PC-3 (cell line): ENCODE results near the gene SEMA3C. TPM values are rescaled to one million over a fixed set of nuclear protein-coding genes. Genes with fewer than 3 reads are reported as not detected.
A peak's percentile ranks its signal among the peaks of the same experiment; 100 is the strongest.

ENCODE experiments used
- ATAC-seq: fragments of 200-7000 bp; cut with Tn5 transposase; 2 replicates; pipeline ENCODE4 v1.9.1; 2020; ENCODE audit warnings: mild to moderate bottlenecking, moderate library complexity
- BruUV-seq: library from RNA; stranded (reverse); fragments of 400-500 nt; replicated peaks from 2 replicates; lab custom pipeline; 2021; lab: Mats Ljungman, UMichigan
- CTCF ChIA-PET: fragments of 300-600 bp; sonication (Branson Sonifier 250); formaldehyde crosslinking; loops from one replicate; lab custom pipeline; 2022; ENCODE audit warnings: antibody characterized with exemption; lab: Charles Lee
- POLR2A ChIA-PET: fragments of 300-600 bp; sonication (Branson Sonifier 250); formaldehyde crosslinking; loops from one replicate; lab custom pipeline; 2022; ENCODE audit warnings: antibody characterized with exemption; ENCODE audit not compliant: unreplicated experiment; lab: Charles Lee
- DNase-seq: peaks from one replicate; pipeline ENCODE4 v3.0.0-alpha.2; 2015
- H2AFZ ChIP-seq: fragments of 300-600 bp; sonication (generic); 2 replicates; pipeline ENCODE4 v1.6.0; 2016; ENCODE audit warnings: antibody characterized with exemption, low read length
- H3F3A ChIP-seq: fragments of 300-600 bp; sonication (generic); one replicate; pipeline ENCODE4 v1.6.0; 2017; ENCODE audit warnings: antibody characterized with exemption, low read length, control low read depth, mild to moderate bottlenecking; ENCODE audit not compliant: unreplicated experiment
- H3K27ac ChIP-seq: fragments of 300-600 bp; sonication (generic); 2 replicates; pipeline ENCODE4 v1.5.1; 2016; ENCODE audit warnings: mild to moderate bottlenecking, low read length
- H3K27me3 ChIP-seq: fragments of 300-600 bp; sonication (generic); 2 replicates; pipeline ENCODE4 v1.6.1; 2016; ENCODE audit warnings: low read length, mixed read lengths
- H3K36me3 ChIP-seq: fragments of 300-600 bp; sonication (generic); 2 replicates; pipeline ENCODE4 v1.6.1; 2016; ENCODE audit warnings: low read depth, mixed run types, low read length, mixed read lengths
- H3K4me1 ChIP-seq: fragments of 300-600 bp; sonication (generic); 2 replicates; pipeline ENCODE4 v1.5.1; 2016; ENCODE audit warnings: low read length; ENCODE audit not compliant: insufficient read depth
- H3K4me2 ChIP-seq: fragments of 300-600 bp; sonication (generic); 2 replicates; pipeline ENCODE4 v1.6.0; 2016; ENCODE audit warnings: low read length
- H3K4me3 ChIP-seq: fragments of 300-600 bp; sonication (generic); 2 replicates; pipeline ENCODE4 v1.5.1; 2016; ENCODE audit warnings: mild to moderate bottlenecking, low read length, mixed read lengths
- H3K79me2 ChIP-seq: fragments of 300-600 bp; sonication (generic); 2 replicates; pipeline ENCODE4 v1.6.1; 2017; ENCODE audit warnings: low read length, mixed read lengths
- H3K9ac ChIP-seq: fragments of 300-600 bp; sonication (generic); 2 replicates; pipeline ENCODE4 v1.6.0; 2016; ENCODE audit warnings: mild to moderate bottlenecking, low read length
- H3K9me2 ChIP-seq: fragments of 300-600 bp; sonication (generic); replicated peaks from 2 replicates; pipeline ENCODE4 v1.6.1; 2016; ENCODE audit warnings: mixed run types, low read length, mixed read lengths
- H3K9me3 ChIP-seq: fragments of 300-600 bp; sonication (generic); 2 replicates; pipeline ENCODE4 v1.6.1; 2016; ENCODE audit warnings: low read length, mixed read lengths
- H4K20me1 ChIP-seq: fragments of 300-600 bp; sonication (generic); 2 replicates; pipeline ENCODE4 v1.6.1; 2016; ENCODE audit warnings: low read length, mixed read lengths
- EZH2 ChIP-seq: fragments of 300-600 bp; sonication (generic); IDR thresholded peaks from one replicate; pipeline ENCODE4 v1.6.1; 2017; ENCODE audit warnings: antibody characterized with exemption, mild to moderate bottlenecking, low read length; ENCODE audit not compliant: unreplicated experiment
- EZH2phosphoT487 ChIP-seq: fragments of 300-600 bp; sonication (generic); IDR thresholded peaks from 2 replicates; pipeline ENCODE4 v1.6.1; 2018; ENCODE audit warnings: mild to moderate bottlenecking, antibody characterized with exemption, low read length, borderline replicate concordance
- intact Hi-C: fragments of 100-400 bp; cut with micrococcal nuclease; formaldehyde crosslinking; loops from 2 replicates; pipeline ENCODE4 v1.9.0; 2023
- total RNA-seq: library from RNA; depleted of rRNA; stranded (reverse); fragments of >200 nt; gene quantifications from 2 replicates; pipeline ENCODE4 v1.2.3, GENCODE V29; 2014
- TF ChIP-seq, protein P1 (sequence below): fragments of 300-600 bp; sonication (generic); conservative IDR thresholded peaks from 2 replicates; pipeline ENCODE4 v1.5.1; 2017; ENCODE audit warnings: antibody characterized with exemption, low read depth, mild to moderate bottlenecking, low read length

The SEMA3C gene
- total RNA-seq, 1 experiment from 2014 or later = 28.0 TPM

DNA sequence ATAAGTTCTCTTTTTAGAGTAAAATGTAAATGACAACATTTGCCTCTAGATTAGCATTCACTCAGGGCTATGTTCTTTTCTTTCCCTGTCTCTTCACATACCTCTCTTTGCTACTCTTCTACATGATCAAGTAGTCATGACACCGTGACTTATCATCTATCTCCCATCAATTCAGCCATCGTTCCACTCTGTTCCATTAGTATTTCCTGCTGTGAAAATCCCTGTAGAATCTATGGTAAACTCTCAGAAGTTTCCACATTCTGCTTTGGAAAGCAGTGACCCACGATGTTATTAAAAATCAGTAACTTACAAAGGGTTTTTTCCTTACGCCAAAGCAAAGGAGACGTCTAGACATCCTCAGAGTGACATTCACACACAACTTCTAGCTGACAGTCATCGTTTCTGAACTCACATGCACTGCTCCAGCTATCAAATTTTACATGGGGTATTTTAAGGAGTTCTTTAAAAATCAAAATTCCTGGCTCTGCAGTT is 135.6 kb downstream of the SEMA3C start:
- Histone ChIP-seq H4K20me1 (no peaks in the 10 kb centered on the region), H3K9me3 (no peaks in the 10 kb centered on the region), H3K9me2 (no peaks in the 10 kb centered on the region), H2AFZ (no peak overlapping the region), H3K27me3 (no peaks in the 10 kb centered on the region), H3K4me3 (no peak overlapping the region), H3K4me2 (peak overlapping the region; percentile 53; the same call in 1 of the 2 replicates), H3F3A (no peaks in the 10 kb centered on the region), H3K36me3 (peaks cover 7% of the 10 kb centered on the region; the same call in 1 of the 2 replicates), H3K27ac (peak overlapping the region; percentile 64), H3K4me1 (peaks cover 56% of the 10 kb centered on the region), H3K79me2 (no peaks in the 10 kb centered on the region), H3K9ac (no peak overlapping the region)
- TF ChIP-seq EZH2 = no peak
- no peak for TF ChIP-seq EZH2phosphoT487
- TF ChIP-seq, protein P1, sequence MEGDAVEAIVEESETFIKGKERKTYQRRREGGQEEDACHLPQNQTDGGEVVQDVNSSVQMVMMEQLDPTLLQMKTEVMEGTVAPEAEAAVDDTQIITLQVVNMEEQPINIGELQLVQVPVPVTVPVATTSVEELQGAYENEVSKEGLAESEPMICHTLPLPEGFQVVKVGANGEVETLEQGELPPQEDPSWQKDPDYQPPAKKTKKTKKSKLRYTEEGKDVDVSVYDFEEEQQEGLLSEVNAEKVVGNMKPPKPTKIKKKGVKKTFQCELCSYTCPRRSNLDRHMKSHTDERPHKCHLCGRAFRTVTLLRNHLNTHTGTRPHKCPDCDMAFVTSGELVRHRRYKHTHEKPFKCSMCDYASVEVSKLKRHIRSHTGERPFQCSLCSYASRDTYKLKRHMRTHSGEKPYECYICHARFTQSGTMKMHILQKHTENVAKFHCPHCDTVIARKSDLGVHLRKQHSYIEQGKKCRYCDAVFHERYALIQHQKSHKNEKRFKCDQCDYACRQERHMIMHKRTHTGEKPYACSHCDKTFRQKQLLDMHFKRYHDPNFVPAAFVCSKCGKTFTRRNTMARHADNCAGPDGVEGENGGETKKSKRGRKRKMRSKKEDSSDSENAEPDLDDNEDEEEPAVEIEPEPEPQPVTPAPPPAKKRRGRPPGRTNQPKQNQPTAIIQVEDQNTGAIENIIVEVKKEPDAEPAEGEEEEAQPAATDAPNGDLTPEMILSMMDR = no peak
- no peak for ATAC-seq
- intact Hi-C loops = loop anchor here (5.0 kb wide), 2 partner anchors 86 to 119 kb away; no protein-coding TSS in a partner anchor
- no TSS peak for BruUV-seq
- CTCF ChIA-PET = no interaction called here
- POLR2A ChIA-PET = no interaction called here
- no peak for DNase-seq

DNA sequence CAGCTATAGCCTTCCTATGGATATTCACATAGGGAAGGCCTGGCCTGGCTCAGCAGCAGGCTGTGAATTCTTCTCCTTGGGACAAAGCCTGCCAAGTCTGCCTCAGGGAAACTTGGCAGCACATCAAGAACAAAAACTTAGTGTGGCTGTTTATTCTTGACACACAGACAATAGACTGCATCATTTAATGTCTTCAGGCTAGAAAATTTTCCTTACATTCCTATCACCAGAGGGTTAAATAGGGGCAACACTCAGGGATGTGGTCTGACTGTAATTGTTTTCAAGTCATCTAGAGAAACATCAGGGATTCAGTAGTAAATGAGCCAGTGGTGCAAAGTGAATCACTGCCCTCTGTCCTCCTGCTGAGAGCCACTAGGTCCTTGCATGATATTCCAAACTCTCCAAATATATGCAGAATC is 137.3 kb downstream of the SEMA3C start:
- peak overlapping the region; percentile 18 for H3K27ac ChIP-seq
- ChIA-PET POLR2A (no interaction called here), CTCF (interaction anchor here (0.5 kb wide), 1 partner anchor 60 kb away, joined by 4 read pairs; no protein-coding TSS in a partner anchor)
- intact Hi-C loops = loop anchor here (5.0 kb wide), 2 partner anchors 84 to 121 kb away; no protein-coding TSS in a partner anchor
- H3K9ac ChIP-seq = no peak overlapping the region
- no peaks in the 10 kb centered on the region for H3K9me3 ChIP-seq
- H3F3A ChIP-seq = no peaks in the 10 kb centered on the region
- H3K4me2 ChIP-seq = peak overlapping the region; percentile 4
- peaks cover 7% of the 10 kb centered on the region; the same call in 1 of the 2 replicates for H3K36me3 ChIP-seq
- peak; percentile 55 for ATAC-seq
- no peaks in the 10 kb centered on the region for H4K20me1 ChIP-seq
- no TSS peak for BruUV-seq
- H3K27me3 ChIP-seq = no peaks in the 10 kb centered on the region
- TF ChIP-seq EZH2phosphoT487 (no peak), EZH2 (no peak)
- TF ChIP-seq, protein P1 = no peak
- DNase-seq = peak; percentile 93
- peaks cover 56% of the 10 kb centered on the region for H3K4me1 ChIP-seq
- no peak overlapping the region for H2AFZ ChIP-seq
- no peaks in the 10 kb centered on the region for H3K79me2 ChIP-seq
- H3K4me3 ChIP-seq = no peak overlapping the region
- H3K9me2 ChIP-seq = no peaks in the 10 kb centered on the region

DNA sequence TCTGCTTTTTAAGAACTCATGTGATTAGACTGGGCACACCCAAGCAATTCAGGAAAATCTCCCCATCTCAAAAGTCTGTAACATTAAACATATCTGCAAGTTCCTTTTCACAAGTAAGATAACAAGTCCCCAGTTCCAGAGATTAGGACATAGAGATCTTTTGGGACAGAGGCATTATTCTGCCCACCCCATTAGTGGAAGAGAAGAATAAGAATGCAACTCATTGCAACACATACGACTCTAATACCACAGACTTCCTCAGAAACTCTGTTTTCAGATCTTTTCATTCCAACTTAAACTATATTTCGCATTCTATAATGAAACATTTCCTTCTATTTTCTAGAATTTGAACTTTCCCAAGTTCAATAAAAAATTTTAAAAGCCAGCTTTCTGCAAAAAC is 137.7 kb downstream of the SEMA3C start:
- no TSS peak for BruUV-seq
- DNase-seq (no peak), ATAC-seq (no peak)
- Histone ChIP-seq H3K27me3 (no peaks in the 10 kb centered on the region), H2AFZ (no peak overlapping the region), H4K20me1 (no peaks in the 10 kb centered on the region), H3K36me3 (peaks cover 7% of the 10 kb centered on the region; the same call in 1 of the 2 replicates), H3F3A (no peaks in the 10 kb centered on the region), H3K9me3 (no peaks in the 10 kb centered on the region), H3K79me2 (no peaks in the 10 kb centered on the region), H3K27ac (peak overlapping the region; percentile 10), H3K4me1 (peaks cover 56% of the 10 kb centered on the region), H3K9me2 (no peaks in the 10 kb centered on the region), H3K9ac (no peak overlapping the region), H3K4me3 (no peak overlapping the region), H3K4me2 (peak overlapping the region; percentile 4; the same call in 1 of the 2 replicates)
- CTCF ChIA-PET = interaction anchor here (0.5 kb wide), 1 partner anchor 60 kb away, joined by 4 read pairs; no protein-coding TSS in a partner anchor
- POLR2A ChIA-PET = no interaction called here
- no peak for TF ChIP-seq EZH2
- no peak for TF ChIP-seq EZH2phosphoT487
- TF ChIP-seq, protein P1 = no peak
- intact Hi-C loops = loop anchor here (5.0 kb wide), 2 partner anchors 84 to 121 kb away; no protein-coding TSS in a partner anchor
